ENCODE data around the gene RBFOX2. TPM values are rescaled to one million over a fixed set of nuclear protein-coding genes. Genes with fewer than 3 reads are reported as not detected.

Gene RBFOX2
- total and polyA plus RNA-seq, 2 of the 8 experiments (the other 6 are each of a cell fraction or from before 2014, with no cell fraction given), result 121 to 122 TPM

GRCh38 chr22:35688913-35689675 is 339.5 kb downstream of the RBFOX2 start:
- H2BK15ac ChIP-seq (ENCODE audit: low read length), result no peak overlapping the region
- WGBS, 2 experiments (ENCODE audit: extremely low coverage in 1 of 2, insufficient coverage in 1 of 2, insufficient read length in 1 of 2, insufficient replicate concordance in 2 of 2, low coverage in 1 of 2, low lambda C conversion rate in 2 of 2, missing lambda C conversion rate in 1 of 2), result 86% methylated on average over 10 of the region's 10 CpGs; no CpG with 5 or more reads in 1 of the 2 experiments
- CTCF ChIA-PET (ENCODE audit: partially characterized antibody), result interaction anchor here (1.2 kb wide), 1 partner anchor 62 kb away, joined by 6 read pairs; no protein-coding TSS in a partner anchor

More at GRCh38 chr22:35688913-35689675, 339.5 kb downstream of the RBFOX2 start:
- Histone ChIP-seq H3K4me3 (ENCODE audit: extremely low read depth in 1 of 4, insufficient read depth in 2 of 4, low read depth in 3 of 4, low read length in 4 of 4) (no peak overlapping the region), H3K27ac (ENCODE audit: low read depth, low read length) (no peak overlapping the region), H3K79me1 (ENCODE audit: low read depth, low read length) (no peaks in the 10 kb centered on the region), H4K5ac (ENCODE audit: insufficient read length, low read depth, low read length) (no peak overlapping the region), H3K9ac (replicated peaks in 1 of 4; ENCODE audit: extremely low read depth in 1 of 4, low read depth in 3 of 4, low read length in 3 of 4) (no peak overlapping the region), H3K36me3 (ENCODE audit: control insufficient read depth in 2 of 4, insufficient read depth in 4 of 4, low read length in 3 of 4) (no peaks in the 10 kb centered on the region), H3K4me1 (replicated peaks in 1 of 4; ENCODE audit: control insufficient read depth in 3 of 4, insufficient read depth in 4 of 4, low read length in 3 of 4) (no peaks in the 10 kb centered on the region), H2BK5ac (ENCODE audit: low read depth, low read length) (no peak overlapping the region), H3K56ac (replicated peaks; ENCODE audit: insufficient read length, low read depth, low read length) (no peak overlapping the region), H2BK20ac (ENCODE audit: low read length) (no peak overlapping the region), H4K8ac (ENCODE audit: extremely low read depth, insufficient read depth, low read length) (no peak overlapping the region), H3K79me2 (ENCODE audit: control insufficient read depth in 1 of 2, insufficient read depth in 2 of 2, low read length in 2 of 2) (no peaks in the 10 kb centered on the region), H2BK12ac (ENCODE audit: low read depth, low read length) (no peak overlapping the region), H3K23ac (ENCODE audit: insufficient read length) (no peak overlapping the region), H2BK120ac (replicated peaks; ENCODE audit: low read depth, low read length) (no peak overlapping the region), H4K91ac (replicated peaks; ENCODE audit: insufficient read length, low read length) (no peak overlapping the region), H3K9me3 (ENCODE audit: insufficient read depth in 2 of 2, low read depth in 1 of 2, low read length in 1 of 2) (no peaks in the 10 kb centered on the region), H4K20me1 (replicated peaks in 1 of 2; ENCODE audit: control insufficient read depth in 1 of 2, insufficient read depth in 2 of 2, low read length in 2 of 2) (no peaks in the 10 kb centered on the region), H2AK5ac (ENCODE audit: low read depth, low read length) (no peak overlapping the region), H2AFZ (ENCODE audit: low read length) (no peak overlapping the region), H3K23me2 (ENCODE audit: low read depth, low read length) (no peaks in the 10 kb centered on the region), H3K4ac (replicated peaks; ENCODE audit: insufficient read length, low read depth, low read length) (no peak overlapping the region), H3K14ac (ENCODE audit: insufficient read length) (no peak overlapping the region), H3K18ac (ENCODE audit: extremely low read depth, low read length) (no peak overlapping the region), H3K4me2 (ENCODE audit: insufficient read depth in 1 of 2, low read depth in 2 of 2, low read length in 2 of 2) (no peak overlapping the region), H3K27me3 (replicated peaks in 1 of 4; ENCODE audit: control insufficient read depth in 3 of 4, extremely low read depth in 1 of 4, insufficient read depth in 3 of 4, low read length in 3 of 4) (no peaks in the 10 kb centered on the region)
- TF ChIP-seq TAF1 (IDR thresholded peaks at IDR 0.05; ENCODE audit: low read depth, low read length), result no peak
- POLR2A ChIA-PET (ENCODE audit: partially characterized antibody), result no interaction called here
- FAIRE-seq (no peak), DNase-seq (ENCODE audit: low read depth in 1 of 2, low spot score in 2 of 2) (peak in 1 of 2 experiments; percentile 24)

Other genes with a start within 250 kb of the RBFOX2 start
- not detected in 2 replicates for gene APOL3, start 131.9 kb upstream of the RBFOX2 start, total RNA-seq (2021; fragmentation: NEBNext Ultra II Directional; extraction: Animal tissue kit (Norgen Biotek cat#: 25700))
- gene APOL3, start 131.9 kb upstream of the RBFOX2 start, polyA plus RNA-seq (2011; rRNA removed), result 0.11 and 0.12 TPM in 2 replicates
- gene APOL4, start 173.0 kb upstream of the RBFOX2 start, total RNA-seq (2021; fragmentation: NEBNext Ultra II Directional; extraction: Animal tissue kit (Norgen Biotek cat#: 25700)), result not detected in 2 replicates
- gene APOL4, start 173.0 kb upstream of the RBFOX2 start, polyA plus RNA-seq (2011; rRNA removed), result 0.02 TPM in 1 of 2 replicates, not detected in the other
- gene APOL2, start 210.7 kb upstream of the RBFOX2 start, total RNA-seq (2021; fragmentation: NEBNext Ultra II Directional; extraction: Animal tissue kit (Norgen Biotek cat#: 25700)), result 11.0 and 12.0 TPM in 2 replicates
- gene APOL2, start 210.7 kb upstream of the RBFOX2 start, polyA plus RNA-seq (2011; rRNA removed), result 7.8 and 8.1 TPM in 2 replicates
- not detected in 2 replicates for gene APOL1, start 224.3 kb upstream of the RBFOX2 start, total RNA-seq (2021; fragmentation: NEBNext Ultra II Directional; extraction: Animal tissue kit (Norgen Biotek cat#: 25700))
- not detected in 2 replicates for gene APOL1, start 224.3 kb upstream of the RBFOX2 start, polyA plus RNA-seq (2011; rRNA removed)

All from H1 (cell line).